CD4-positive, alpha-beta memory T cell (primary cell): Measurements from ENCODE around the gene RNF123. TPM values are rescaled to one million over a fixed set of nuclear protein-coding genes. Genes with fewer than 3 reads are reported as not detected.
"Not testable (repeated sequence)": the region's sequence is repeated elsewhere in the genome, so short reads cannot be mapped to it uniquely, and the experiment has no call there.

Source experiments
- CTCF ChIA-PET: fragments of 350-600 bp; sonication (Branson Sonifier 250); formaldehyde crosslinking; loops from one replicate; lab custom pipeline; 2021; ENCODE audit warnings: inconsistent platforms; ENCODE audit not compliant: partially characterized antibody; lab: Charles Lee
- POLR2A ChIA-PET: fragments of 350-600 bp; sonication (Branson Sonifier 250); formaldehyde crosslinking; loops from one replicate; lab custom pipeline; 2021; ENCODE audit not compliant: partially characterized antibody; lab: Charles Lee
- DNase-seq, 5 donors: peaks; one replicate each; pipeline versions ENCODE4 v3.0.0 to v3.0.0-alpha.2; 2020 to 2022; ENCODE audit warnings: mixed read lengths in 1 of 5
- H3K27ac ChIP-seq: one replicate; pipeline ENCODE4 v1.7.0; 2013; ENCODE audit warnings: low read depth, low read length
- H3K27me3 ChIP-seq: 2 replicates; pipeline ENCODE4 v1.7.0; 2013; ENCODE audit warnings: mild to moderate bottlenecking, low read length, moderate library complexity; ENCODE audit not compliant: insufficient read depth
- H3K36me3 ChIP-seq: 2 replicates; pipeline ENCODE4 v1.7.0; 2013; ENCODE audit warnings: mild to moderate bottlenecking, low read length, moderate library complexity; ENCODE audit not compliant: insufficient read depth
- H3K4me1 ChIP-seq: 2 replicates; pipeline ENCODE4 v1.7.0; 2013; ENCODE audit warnings: mild to moderate bottlenecking, low read length, moderate library complexity; ENCODE audit not compliant: insufficient read depth
- H3K4me3 ChIP-seq, 2 donors: one replicate each; pipeline ENCODE4 v1.7.0; 2013; ENCODE audit warnings: low read length in 2 of 2, mild to moderate bottlenecking in 1 of 2
- H3K9me3 ChIP-seq, 2 donors: one replicate each; pipeline ENCODE4 v1.7.0; 2013; ENCODE audit warnings: low read length in 2 of 2, control low read depth in 1 of 2; ENCODE audit not compliant: control insufficient read depth in 1 of 2
- H3K27ac Mint-ChIP-seq, 7 donors: one replicate each; pipeline ENCODE4 v1.8.0; 2020 to 2021; ENCODE audit warnings: mixed read lengths in 7 of 7, mild to moderate bottlenecking in 6 of 7, inconsistent platforms in 3 of 7, moderate library complexity in 3 of 7
- H3K27me3 Mint-ChIP-seq, 2 donors: one replicate each; pipeline ENCODE4 v1.8.0; 2020 to 2021; ENCODE audit warnings: mixed read lengths in 2 of 2
- H3K36me3 Mint-ChIP-seq, 2 donors: one replicate each; pipeline ENCODE4 v1.8.0; 2020 to 2021; ENCODE audit warnings: mixed read lengths in 2 of 2, inconsistent platforms in 1 of 2, mild to moderate bottlenecking in 1 of 2
- H3K4me1 Mint-ChIP-seq, 4 donors: one replicate each; pipeline ENCODE4 v1.8.0; 2020 to 2021; ENCODE audit warnings: mixed read lengths in 4 of 4, mild to moderate bottlenecking in 1 of 4
- H3K4me3 Mint-ChIP-seq, 8 donors: one replicate each; pipeline ENCODE4 v1.8.0; 2020 to 2021; ENCODE audit warnings: mixed read lengths in 8 of 8, mild to moderate bottlenecking in 7 of 8, moderate library complexity in 6 of 8, inconsistent platforms in 3 of 8
- H3K9me3 Mint-ChIP-seq, 8 donors: one replicate each; pipeline ENCODE4 v1.8.0; 2020 to 2021; ENCODE audit warnings: mixed read lengths in 8 of 8, mild to moderate bottlenecking in 5 of 8, inconsistent platforms in 3 of 8, moderate library complexity in 1 of 8
- intact Hi-C: fragments of 100-400 bp; cut with micrococcal nuclease; formaldehyde crosslinking; loops from one replicate; pipeline ENCODE4 v1.15.1; 2023
- polyA plus RNA-seq, 2 donors: library from polyadenylated mRNA; unstranded; fragments of 300-500 nt; fragmentation: Illumina TruSeq; gene quantifications; one replicate each; pipeline ENCODE4 v1.2.3, GENCODE V29; 2021
- total RNA-seq, 2 experiments: library from RNA; stranded (reverse); gene quantifications; one replicate each; pipeline ENCODE4 v1.2.3, GENCODE V29; 2021

RNF123 gene
- total and polyA plus RNA-seq, 4 experiments from 2014 or later = 3.1 to 74.7 (median 47.4) TPM

GRCh38 chr3:49747792-49748480 is 58.6 kb downstream of the RNF123 start:
- ChIA-PET CTCF (no interaction called here), POLR2A (no interaction called here)
- no peak for DNase-seq
- Histone ChIP-seq H3K4me1 (no peaks in the 10 kb centered on the region), H3K27me3 (no peaks in the 10 kb centered on the region), H3K4me3 (no peak overlapping the region), H3K9me3 (no peaks in the 10 kb centered on the region), H3K36me3 (peaks cover 8% of the 10 kb centered on the region), H3K27ac (no peak overlapping the region)
- intact Hi-C loops = no loop called here
- peaks cover 11 to 38% of the 10 kb centered on the region in 2 donors for H3K36me3 Mint-ChIP-seq
- peak overlapping the region in 4 of 7 donors; percentile 26 to 47 (median 32) for H3K27ac Mint-ChIP-seq
- peaks cover 5 to 18% (median 12%) of the 10 kb centered on the region in 4 donors for H3K4me1 Mint-ChIP-seq
- no peak overlapping the region for H3K4me3 Mint-ChIP-seq
- no peaks in the 10 kb centered on the region for H3K27me3 Mint-ChIP-seq
- no peaks in the 10 kb centered on the region for H3K9me3 Mint-ChIP-seq

GRCh38 chr3:49748874-49749273 is 59.5 kb downstream of the RNF123 start:
- H3K4me3 Mint-ChIP-seq, H3K9me3 ChIP-seq, H3K4me1 ChIP-seq, CTCF ChIA-PET, POLR2A ChIA-PET, H3K36me3 ChIP-seq, H3K4me3 ChIP-seq, DNase-seq, H3K27me3 ChIP-seq, intact Hi-C loops, H3K27ac Mint-ChIP-seq, H3K27ac ChIP-seq, H3K27me3 Mint-ChIP-seq, H3K9me3 Mint-ChIP-seq: not testable (repeated sequence)
- Mint-ChIP-seq H3K36me3 (peaks cover 7 to 38% of the 10 kb centered on the region in 2 donors), H3K4me1 (peaks cover 13 to 22% (median 20%) of the 10 kb centered on the region in 4 donors)

GRCh38 chr3:49750056-49750455 is 60.7 kb downstream of the RNF123 start:
- Histone ChIP-seq H3K4me1 (peaks cover 5% of the 10 kb centered on the region), H3K27me3 (no peaks in the 10 kb centered on the region), H3K36me3 (peaks cover 8% of the 10 kb centered on the region), H3K4me3 (no peak overlapping the region), H3K27ac (no peak overlapping the region), H3K9me3 (no peaks in the 10 kb centered on the region)
- Mint-ChIP-seq H3K27me3 (no peaks in the 10 kb centered on the region), H3K27ac (peak overlapping the region in 3 of 7 donors; percentile 9 to 52 (median 28)), H3K36me3 (peaks cover 4 to 31% of the 10 kb centered on the region in 2 donors), H3K4me3 (no peak overlapping the region), H3K4me1 (peaks cover 22 to 24% (median 22%) of the 10 kb centered on the region in 4 donors), H3K9me3 (no peaks in the 10 kb centered on the region)
- DNase-seq = no peak
- POLR2A ChIA-PET = no interaction called here
- intact Hi-C loops = no loop called here
- CTCF ChIA-PET = no interaction called here

GRCh38 chr3:49751501-49751900 is 62.1 kb downstream of the RNF123 start:
- ChIA-PET POLR2A (no interaction called here), CTCF (no interaction called here)
- Mint-ChIP-seq H3K9me3 (no peaks in the 10 kb centered on the region), H3K4me3 (no peak overlapping the region), H3K27ac (no peak overlapping the region), H3K4me1 (peaks cover 27 to 35% (median 30%) of the 10 kb centered on the region in 4 donors), H3K36me3 (peaks cover 4 to 25% of the 10 kb centered on the region in 2 donors), H3K27me3 (no peaks in the 10 kb centered on the region)
- no peak for DNase-seq
- no peak overlapping the region for H3K4me3 ChIP-seq
- peaks cover 8% of the 10 kb centered on the region for H3K36me3 ChIP-seq
- no peaks in the 10 kb centered on the region for H3K27me3 ChIP-seq
- H3K9me3 ChIP-seq = no peaks in the 10 kb centered on the region
- intact Hi-C loops = no loop called here
- no peak overlapping the region for H3K27ac ChIP-seq
- peaks cover 10% of the 10 kb centered on the region for H3K4me1 ChIP-seq

- Histone ChIP-seq H3K27ac (no peak overlapping the region), H3K9me3 (no peaks in the 10 kb centered on the region), H3K4me1 (peaks cover 10% of the 10 kb centered on the region), H3K36me3 (no peaks in the 10 kb centered on the region), H3K27me3 (no peaks in the 10 kb centered on the region), H3K4me3 (no peak overlapping the region)
- H3K4me1 Mint-ChIP-seq = peaks cover 35 to 51% (median 44%) of the 10 kb centered on the region in 4 donors
- peak overlapping the region in 3 of 7 donors; percentile 36 to 75 (median 57) for H3K27ac Mint-ChIP-seq
- CTCF ChIA-PET = no interaction called here
- H3K4me3 Mint-ChIP-seq = no peak overlapping the region
- no peak for DNase-seq
- intact Hi-C loops = no loop called here
- POLR2A ChIA-PET = no interaction called here
- peaks cover 0 to 12% of the 10 kb centered on the region in 2 donors for H3K36me3 Mint-ChIP-seq
- no peaks in the 10 kb centered on the region for H3K27me3 Mint-ChIP-seq
- no peaks in the 10 kb centered on the region for H3K9me3 Mint-ChIP-seq
These were observed 65.2 kb downstream of the RNF123 start for GRCh38 chr3:49754536-49754935.

GRCh38 chr3:49756036-49756435 is 66.7 kb downstream of the RNF123 start:
- Histone ChIP-seq H3K9me3 (no peaks in the 10 kb centered on the region), H3K4me3 (no peak overlapping the region), H3K27me3 (no peaks in the 10 kb centered on the region), H3K36me3 (no peaks in the 10 kb centered on the region), H3K4me1 (peaks cover 10% of the 10 kb centered on the region), H3K27ac (no peak overlapping the region)
- DNase-seq = no peak
- Mint-ChIP-seq H3K4me3 (no peak overlapping the region), H3K27ac (peak overlapping the region in 2 of 7 donors; percentile 17 to 38), H3K27me3 (no peaks in the 10 kb centered on the region), H3K4me1 (peaks cover 33 to 50% (median 40%) of the 10 kb centered on the region in 4 donors), H3K36me3 (peaks cover 0 to 10% of the 10 kb centered on the region in 2 donors), H3K9me3 (no peaks in the 10 kb centered on the region)
- ChIA-PET CTCF (no interaction called here), POLR2A (no interaction called here)
- intact Hi-C loops = no loop called here

GRCh38 chr3:49757197-49757596 is 67.8 kb downstream of the RNF123 start:
- Histone ChIP-seq H3K4me1 (peaks cover 10% of the 10 kb centered on the region), H3K27ac (no peak overlapping the region), H3K9me3 (no peaks in the 10 kb centered on the region), H3K4me3 (no peak overlapping the region), H3K36me3 (no peaks in the 10 kb centered on the region), H3K27me3 (no peaks in the 10 kb centered on the region)
- no peak for DNase-seq
- Mint-ChIP-seq H3K4me3 (no peak overlapping the region), H3K4me1 (peaks cover 33 to 50% (median 40%) of the 10 kb centered on the region in 4 donors), H3K36me3 (peaks cover 0 to 8% of the 10 kb centered on the region in 2 donors), H3K9me3 (no peaks in the 10 kb centered on the region), H3K27ac (no peak overlapping the region), H3K27me3 (no peaks in the 10 kb centered on the region)
- intact Hi-C loops = no loop called here
- ChIA-PET CTCF (interaction anchor here (0.7 to 1.5 kb wide), 2 partner anchors 13 to 16 kb away, joined by 3 read pairs; no protein-coding TSS in a partner anchor), POLR2A (no interaction called here)
